Measurements from ENCODE around the gene EPB41L2. TPM values are rescaled to one million over a fixed set of nuclear protein-coding genes. Genes with fewer than 3 reads are reported as not detected.
"Not testable (repeated sequence)": the region's sequence is repeated elsewhere in the genome, so short reads cannot be mapped to it uniquely, and the experiment has no call there.

The EPB41L2 gene
- total and polyA plus RNA-seq, 2 donors (not counting 1 experiment from before 2014, with no cell fraction given): 113 to 264 TPM

DNA sequence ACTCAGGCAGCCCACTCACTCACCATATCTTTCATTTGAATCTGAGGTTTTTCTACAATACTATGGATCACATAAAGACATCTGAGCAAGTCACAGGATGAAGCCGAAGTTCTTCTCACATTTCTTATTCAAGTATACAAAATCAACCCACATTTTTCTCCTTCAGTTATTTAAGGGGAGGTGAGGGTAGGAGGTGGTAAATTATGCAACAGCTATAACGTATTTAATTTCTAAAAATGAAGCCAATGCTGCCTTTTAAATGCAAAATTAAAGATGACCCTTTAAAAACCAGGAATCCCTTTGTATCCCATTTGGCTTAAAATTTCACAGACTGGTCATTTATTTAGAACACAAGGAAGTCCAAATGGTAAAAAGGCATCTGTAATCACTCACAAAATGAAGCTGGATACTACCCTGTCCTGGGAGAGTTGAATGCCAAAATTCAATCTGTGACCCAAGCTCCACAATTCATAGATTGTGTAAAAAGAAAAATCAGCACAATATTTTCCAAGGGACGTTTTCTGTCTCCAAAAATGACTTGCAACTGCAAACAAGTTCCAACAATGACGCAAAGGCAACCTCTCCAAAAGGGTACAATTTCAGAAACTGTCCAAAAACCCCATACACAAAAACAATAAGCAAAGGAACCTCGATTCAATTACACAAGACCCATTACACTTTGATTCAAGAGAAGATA, 48.8 kb downstream of the EPB41L2 start:
- Histone ChIP-seq H3K27me3 (ENCODE audit: control insufficient read depth, insufficient read depth, low read length) (no peaks in the 10 kb centered on the region), H3K4me3 (replicated peaks in 1 of 4; ENCODE audit: control extremely low read depth in 1 of 4, insufficient read depth in 1 of 4, low read depth in 3 of 4, low read length in 4 of 4) (no peak overlapping the region), H4K20me1 (ENCODE audit: control insufficient read depth, extremely low read depth, insufficient read depth, low read length) (no peaks in the 10 kb centered on the region), H3K9ac (ENCODE audit: insufficient read depth, low read length) (no peak overlapping the region), H3K9me3 (ENCODE audit: control insufficient read depth, insufficient read depth, low read depth, low read length) (no peaks in the 10 kb centered on the region), H3K4me1 (ENCODE audit: control insufficient read depth, extremely low read depth, insufficient read depth, low read length) (peaks cover 14% of the 10 kb centered on the region), H3K79me2 (ENCODE audit: control insufficient read depth, insufficient read depth, low read length) (peaks cover 48% of the 10 kb centered on the region), H3K4me2 (ENCODE audit: extremely low read depth, insufficient read depth, low read length) (peak overlapping the region; percentile 78), H3K36me3 (ENCODE audit: control insufficient read depth, insufficient read depth, low read length) (no peaks in the 10 kb centered on the region), H2AFZ (ENCODE audit: low read length) (no peak overlapping the region), H3K27ac (ENCODE audit: insufficient read depth, low read length) (no peak overlapping the region)
- peak; percentile 10 to 54 for DNase-seq (ENCODE audit: low read depth in 2 of 2)
- TF ChIP-seq EZH2 (IDR thresholded peaks at IDR 0.05; ENCODE audit: low read length, missing control alignments): no peak
- TF ChIP-seq, protein P1, sequence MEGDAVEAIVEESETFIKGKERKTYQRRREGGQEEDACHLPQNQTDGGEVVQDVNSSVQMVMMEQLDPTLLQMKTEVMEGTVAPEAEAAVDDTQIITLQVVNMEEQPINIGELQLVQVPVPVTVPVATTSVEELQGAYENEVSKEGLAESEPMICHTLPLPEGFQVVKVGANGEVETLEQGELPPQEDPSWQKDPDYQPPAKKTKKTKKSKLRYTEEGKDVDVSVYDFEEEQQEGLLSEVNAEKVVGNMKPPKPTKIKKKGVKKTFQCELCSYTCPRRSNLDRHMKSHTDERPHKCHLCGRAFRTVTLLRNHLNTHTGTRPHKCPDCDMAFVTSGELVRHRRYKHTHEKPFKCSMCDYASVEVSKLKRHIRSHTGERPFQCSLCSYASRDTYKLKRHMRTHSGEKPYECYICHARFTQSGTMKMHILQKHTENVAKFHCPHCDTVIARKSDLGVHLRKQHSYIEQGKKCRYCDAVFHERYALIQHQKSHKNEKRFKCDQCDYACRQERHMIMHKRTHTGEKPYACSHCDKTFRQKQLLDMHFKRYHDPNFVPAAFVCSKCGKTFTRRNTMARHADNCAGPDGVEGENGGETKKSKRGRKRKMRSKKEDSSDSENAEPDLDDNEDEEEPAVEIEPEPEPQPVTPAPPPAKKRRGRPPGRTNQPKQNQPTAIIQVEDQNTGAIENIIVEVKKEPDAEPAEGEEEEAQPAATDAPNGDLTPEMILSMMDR (conservative IDR thresholded peaks at IDR 0.05 in 1 of 2, IDR thresholded peaks at IDR 0.05 in 1 of 2; ENCODE audit: low read depth in 1 of 2, low read length in 2 of 2): no peak

DNA sequence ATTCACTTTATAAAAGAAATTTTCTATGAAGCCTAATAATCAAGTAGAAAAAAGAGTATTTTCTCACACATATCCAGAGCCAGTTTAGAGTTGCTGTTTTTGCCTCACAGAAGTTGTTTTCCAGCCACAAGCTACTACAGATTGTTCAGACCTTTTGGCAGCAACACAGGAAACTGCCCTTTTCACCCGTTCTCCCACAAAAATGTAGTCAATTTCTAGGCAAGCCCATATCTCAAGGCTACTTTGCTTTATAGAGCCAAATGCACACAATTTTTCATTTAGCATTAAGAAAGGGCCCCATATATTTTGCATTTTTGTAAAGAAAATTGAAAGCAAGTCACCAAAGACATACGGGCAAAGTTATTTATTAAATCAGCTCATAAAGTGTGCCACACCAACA, 49.5 kb downstream of the EPB41L2 start:
- H3K9me3 ChIP-seq (ENCODE audit: control insufficient read depth, insufficient read depth, low read depth, low read length): no peaks in the 10 kb centered on the region
- no peak overlapping the region for H3K9ac ChIP-seq (ENCODE audit: insufficient read depth, low read length)
- H3K36me3 ChIP-seq (ENCODE audit: control insufficient read depth, insufficient read depth, low read length): no peaks in the 10 kb centered on the region
- H3K4me2 ChIP-seq (ENCODE audit: extremely low read depth, insufficient read depth, low read length): peak overlapping the region; percentile 78
- H2AFZ ChIP-seq (ENCODE audit: low read length): no peak overlapping the region
- H3K79me2 ChIP-seq (ENCODE audit: control insufficient read depth, insufficient read depth, low read length): peaks cover 50% of the 10 kb centered on the region
- no peaks in the 10 kb centered on the region for H4K20me1 ChIP-seq (ENCODE audit: control insufficient read depth, extremely low read depth, insufficient read depth, low read length)
- no peaks in the 10 kb centered on the region for H3K27me3 ChIP-seq (ENCODE audit: control insufficient read depth, insufficient read depth, low read length)
- H3K27ac ChIP-seq (ENCODE audit: insufficient read depth, low read length): no peak overlapping the region
- peaks cover 14% of the 10 kb centered on the region for H3K4me1 ChIP-seq (ENCODE audit: control insufficient read depth, extremely low read depth, insufficient read depth, low read length)
- TF ChIP-seq EZH2 (IDR thresholded peaks at IDR 0.05; ENCODE audit: low read length, missing control alignments): no peak
- TF ChIP-seq, protein P1 (conservative IDR thresholded peaks at IDR 0.05 in 1 of 2, IDR thresholded peaks at IDR 0.05 in 1 of 2; ENCODE audit: low read depth in 1 of 2, low read length in 2 of 2): no peak
- peak; percentile 92 to 93 for DNase-seq (ENCODE audit: low read depth in 2 of 2)
- peak overlapping the region in 2 of 4 experiments; percentile 10 to 19 for H3K4me3 ChIP-seq (replicated peaks in 1 of 4; ENCODE audit: control extremely low read depth in 1 of 4, insufficient read depth in 1 of 4, low read depth in 3 of 4, low read length in 4 of 4)

DNA sequence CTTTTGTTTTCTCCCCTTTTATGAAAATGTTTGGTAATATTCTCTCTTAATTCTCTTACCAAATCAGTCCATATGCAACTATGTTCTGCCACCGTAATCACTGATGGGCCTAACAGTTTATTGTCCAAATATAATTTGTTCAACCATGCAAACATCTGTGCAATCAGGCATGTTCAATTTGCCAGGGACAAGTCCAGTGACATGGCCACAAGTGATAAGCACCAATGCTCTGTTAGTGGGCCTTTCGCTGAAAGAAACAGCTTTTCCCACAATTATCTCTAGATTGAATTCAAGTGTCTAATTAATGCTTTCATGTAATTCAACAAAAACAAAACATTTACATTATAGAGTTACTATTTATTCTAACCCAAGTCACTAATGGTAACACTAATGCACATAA, 53.3 kb downstream of the EPB41L2 start:
- H2AFZ ChIP-seq (ENCODE audit: low read length): no peak overlapping the region
- H3K4me1 ChIP-seq (ENCODE audit: control insufficient read depth, extremely low read depth, insufficient read depth, low read length): peaks cover 11% of the 10 kb centered on the region
- H3K4me2 ChIP-seq (ENCODE audit: extremely low read depth, insufficient read depth, low read length): no peak overlapping the region
- DNase-seq (ENCODE audit: low read depth in 2 of 2): no peak
- peaks cover 51% of the 10 kb centered on the region for H3K79me2 ChIP-seq (ENCODE audit: control insufficient read depth, insufficient read depth, low read length)
- no peak for TF ChIP-seq EZH2 (IDR thresholded peaks at IDR 0.05; ENCODE audit: low read length, missing control alignments)
- TF ChIP-seq, protein P1 (conservative IDR thresholded peaks at IDR 0.05 in 1 of 2, IDR thresholded peaks at IDR 0.05 in 1 of 2; ENCODE audit: low read depth in 1 of 2, low read length in 2 of 2): no peak
- H3K27ac ChIP-seq (ENCODE audit: insufficient read depth, low read length): no peak overlapping the region
- no peaks in the 10 kb centered on the region for H3K36me3 ChIP-seq (ENCODE audit: control insufficient read depth, insufficient read depth, low read length)
- H3K9ac ChIP-seq (ENCODE audit: insufficient read depth, low read length): no peak overlapping the region
- H3K27me3 ChIP-seq (ENCODE audit: control insufficient read depth, insufficient read depth, low read length): no peaks in the 10 kb centered on the region
- H4K20me1 ChIP-seq (ENCODE audit: control insufficient read depth, extremely low read depth, insufficient read depth, low read length): no peaks in the 10 kb centered on the region
- peaks cover 2% of the 10 kb centered on the region for H3K9me3 ChIP-seq (ENCODE audit: control insufficient read depth, insufficient read depth, low read depth, low read length)
- H3K4me3 ChIP-seq (replicated peaks in 1 of 4; ENCODE audit: control extremely low read depth in 1 of 4, insufficient read depth in 1 of 4, low read depth in 3 of 4, low read length in 4 of 4): no peak overlapping the region

DNA sequence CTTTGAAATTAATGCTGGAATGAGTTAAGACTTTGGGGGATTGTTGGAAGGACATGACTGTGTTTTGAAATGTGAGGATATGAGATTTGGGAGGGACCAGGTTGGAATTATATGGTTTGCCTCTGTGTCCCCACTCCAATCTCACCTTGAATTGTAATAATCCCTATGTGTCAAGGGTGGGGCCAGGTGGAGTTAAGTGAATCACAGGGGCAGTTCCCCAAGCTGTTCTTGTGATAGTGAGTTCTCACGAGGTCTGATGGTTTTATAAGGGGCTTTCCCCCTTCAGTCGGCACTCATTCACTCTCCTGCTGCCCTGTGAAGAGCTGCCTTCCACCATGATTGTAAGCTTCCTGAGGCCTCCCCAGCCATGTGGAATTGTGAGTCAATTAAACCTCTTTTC, 54.1 kb downstream of the EPB41L2 start:
- H3K4me2 ChIP-seq (ENCODE audit: extremely low read depth, insufficient read depth, low read length); DNase-seq (ENCODE audit: low read depth in 2 of 2); H3K4me1 ChIP-seq (ENCODE audit: control insufficient read depth, extremely low read depth, insufficient read depth, low read length); H4K20me1 ChIP-seq (ENCODE audit: control insufficient read depth, extremely low read depth, insufficient read depth, low read length); H3K4me3 ChIP-seq (replicated peaks in 1 of 4; ENCODE audit: control extremely low read depth in 1 of 4, insufficient read depth in 1 of 4, low read depth in 3 of 4, low read length in 4 of 4); H3K27ac ChIP-seq (ENCODE audit: insufficient read depth, low read length); H2AFZ ChIP-seq (ENCODE audit: low read length); H3K9me3 ChIP-seq (ENCODE audit: control insufficient read depth, insufficient read depth, low read depth, low read length); H3K9ac ChIP-seq (ENCODE audit: insufficient read depth, low read length); H3K27me3 ChIP-seq (ENCODE audit: control insufficient read depth, insufficient read depth, low read length); H3K36me3 ChIP-seq (ENCODE audit: control insufficient read depth, insufficient read depth, low read length): not testable (repeated sequence)
- peaks cover 47% of the 10 kb centered on the region for H3K79me2 ChIP-seq (ENCODE audit: control insufficient read depth, insufficient read depth, low read length)

DNA sequence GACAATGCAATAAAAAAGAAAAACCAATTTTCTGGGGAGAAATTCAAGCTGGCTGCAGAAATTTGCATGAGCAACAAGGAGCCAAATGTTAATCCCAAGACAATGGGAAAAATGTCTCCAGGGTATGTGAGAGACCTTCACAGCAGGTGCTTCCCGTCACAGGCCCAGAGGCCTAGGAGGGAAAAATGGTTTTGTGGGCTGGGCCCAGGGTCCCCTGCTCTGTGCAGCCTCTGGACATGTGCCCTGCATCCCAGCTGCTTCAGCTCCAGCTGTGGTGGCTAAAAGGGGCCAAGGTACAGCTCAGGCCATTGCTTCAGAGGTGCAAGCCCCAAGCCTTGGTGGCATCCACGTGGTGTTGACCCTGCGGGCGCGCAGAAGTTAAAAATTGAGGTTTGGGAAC, 55.1 kb downstream of the EPB41L2 start:
- H4K20me1 ChIP-seq (ENCODE audit: control insufficient read depth, extremely low read depth, insufficient read depth, low read length); H3K36me3 ChIP-seq (ENCODE audit: control insufficient read depth, insufficient read depth, low read length); H3K27ac ChIP-seq (ENCODE audit: insufficient read depth, low read length); H3K4me1 ChIP-seq (ENCODE audit: control insufficient read depth, extremely low read depth, insufficient read depth, low read length); H3K9me3 ChIP-seq (ENCODE audit: control insufficient read depth, insufficient read depth, low read depth, low read length); H3K9ac ChIP-seq (ENCODE audit: insufficient read depth, low read length); H3K4me2 ChIP-seq (ENCODE audit: extremely low read depth, insufficient read depth, low read length); H3K27me3 ChIP-seq (ENCODE audit: control insufficient read depth, insufficient read depth, low read length); H2AFZ ChIP-seq (ENCODE audit: low read length); H3K4me3 ChIP-seq (replicated peaks in 1 of 4; ENCODE audit: control extremely low read depth in 1 of 4, insufficient read depth in 1 of 4, low read depth in 3 of 4, low read length in 4 of 4); DNase-seq (ENCODE audit: low read depth in 2 of 2): not testable (repeated sequence)
- peaks cover 43% of the 10 kb centered on the region for H3K79me2 ChIP-seq (ENCODE audit: control insufficient read depth, insufficient read depth, low read length)
